K562 (cell line): ENCODE measurements around the gene CACTIN. TPM values are rescaled to one million over a fixed set of nuclear protein-coding genes. Genes with fewer than 3 reads are reported as not detected.

ENCODE experiments used
- ARID3A ChIP-seq: IDR thresholded peaks from 2 replicates; pipeline ENCODE4 v1.6.1; 2012; ENCODE audit warnings: low read depth, low read length, improper control_type of control experiment, borderline replicate concordance
- ASH1L ChIP-seq: fragments of 450-650 bp; IDR thresholded peaks from 2 replicates; pipeline ENCODE4 v1.6.1; 2018; ENCODE audit warnings: borderline replicate concordance, mild to moderate bottlenecking, low read depth; ENCODE audit not compliant: partially characterized antibody
- CBFA2T2 ChIP-seq: fragments of 450-650 bp; conservative IDR thresholded peaks from 2 replicates; pipeline ENCODE4 v1.6.1; 2017; ENCODE audit warnings: mild to moderate bottlenecking
- CBX5 ChIP-seq: IDR thresholded peaks from 2 replicates; pipeline ENCODE4 v1.6.1; 2014; ENCODE audit warnings: low read depth, borderline replicate concordance
- CHD4 ChIP-seq: fragments of 200-600 bp; sonication (generic); IDR thresholded peaks from 3 replicates; pipeline ENCODE4 v1.6.1; 2012; ENCODE audit warnings: low read depth, mild to moderate bottlenecking, mixed read lengths, low read length, inconsistent platforms; ENCODE audit not compliant: insufficient read depth, insufficient replicate concordance, poor library complexity, severe bottlenecking
- CREM ChIP-seq: IDR thresholded peaks from 2 replicates; pipeline ENCODE4 v1.6.1; 2014; ENCODE audit warnings: antibody characterized with exemption, low read depth
- HDAC3 ChIP-seq: fragments of 450-650 bp; IDR thresholded peaks from 2 replicates; pipeline ENCODE4 v1.6.1; 2018; ENCODE audit warnings: borderline replicate concordance, mild to moderate bottlenecking, moderate library complexity; ENCODE audit not compliant: partially characterized antibody
- IFI16 ChIP-seq: fragments of 250-450 bp; sonication (Bioruptor Pico); IDR thresholded peaks from 2 replicates; pipeline ENCODE4 v2.1.2; 2022; ENCODE audit warnings: mild to moderate bottlenecking, inconsistent platforms
- KAT2B ChIP-seq: IDR thresholded peaks from one replicate; pipeline ENCODE4 v1.6.1; 2012; ENCODE audit warnings: low read depth, mild to moderate bottlenecking, control low read depth, inconsistent platforms, low read length, moderate library complexity
- LEF1 ChIP-seq: fragments of 450-650 bp; IDR thresholded peaks from 2 replicates; pipeline ENCODE4 v1.6.1; 2016; ENCODE audit warnings: mild to moderate bottlenecking
- MECOM ChIP-seq: fragments of 250-450 bp; sonication (Bioruptor Pico); IDR thresholded peaks from 2 replicates; pipeline ENCODE4 v1.8.0; 2022; ENCODE audit warnings: inconsistent platforms
- SLC30A9 ChIP-seq: fragments of 250-450 bp; sonication (Bioruptor Pico); IDR thresholded peaks from 2 replicates; pipeline ENCODE4 v1.8.0; 2022; ENCODE audit warnings: mild to moderate bottlenecking, moderate library complexity
- SMAD2 ChIP-seq: fragments of 150-350 bp; IDR thresholded peaks from 2 replicates; pipeline ENCODE4 v1.6.1; 2014; ENCODE audit warnings: low read depth, mild to moderate bottlenecking, low read length
- SMARCA4 ChIP-seq: fragments of 450-650 bp; IDR thresholded peaks from 2 replicates; pipeline ENCODE4 v1.6.1; 2016
- ZC3H4 ChIP-seq: sonication (generic); formaldehyde crosslinking; IDR thresholded peaks from 2 replicates; pipeline ENCODE4 v1.9.0; 2021; ENCODE audit warnings: missing genetic modification reagents, borderline replicate concordance
- ZKSCAN8 ChIP-seq: fragments of 200-800 bp; sonication (Bioruptor generic); IDR thresholded peaks from 2 replicates; pipeline ENCODE4 v1.6.1; 2016; ENCODE audit warnings: missing genetic modification characterization, missing compliant biosample characterization
- ZNF224 ChIP-seq: sonication (generic); formaldehyde crosslinking; IDR thresholded peaks from 2 replicates; pipeline ENCODE4 v1.8.0; 2022; ENCODE audit warnings: mild to moderate bottlenecking, missing genetic modification reagents
- ZNF561 ChIP-seq: fragments of 450-650 bp; formaldehyde crosslinking; conservative IDR thresholded peaks from 2 replicates; pipeline ENCODE4 v1.4.0; 2020; ENCODE audit warnings: mild to moderate bottlenecking, moderate library complexity
- polyA plus RNA-seq, 8 experiments: library from polyadenylated mRNA; depleted of rRNA in 4 of 8; stranded (reverse) in 5 of 8; unstranded in 3 of 8; fragments of >200 nt; fragmentation: Nextera tagmentation in 2 of 8; fragmentation: Illumina TruSeq in 1 of 8; extraction: Ambion mirVana in 2 of 8; extraction: Trizol in 1 of 8; gene quantifications; 2 replicates each; pipeline versions ENCODE4 v1.2.1 to v1.2.3, GENCODE V29; 2011 to 2014; ENCODE audit warnings: inconsistent platforms in 1 of 8, missing spikeins in 1 of 8
- total RNA-seq, 7 experiments: library from RNA; depleted of rRNA in 6 of 7; stranded (reverse); fragments of >200 nt in 6 of 7; fragmentation: Illumina TruSeq in 2 of 7; extraction: Trizol in 2 of 7; gene quantifications; 2 replicates each; pipeline versions ENCODE4 v1.2.1 to v1.2.3, GENCODE V29; 2011 to 2021; ENCODE audit warnings: low replicate concordance in 1 of 7
- TF ChIP-seq, protein P1 (sequence below): fragments of 450-650 bp; formaldehyde crosslinking; IDR thresholded peaks from 2 replicates; pipeline ENCODE4 v1.4.0; 2020; ENCODE audit warnings: mild to moderate bottlenecking, moderate library complexity
- TF ChIP-seq, protein P2 (sequence below): fragments of 450-650 bp; IDR thresholded peaks from 2 replicates; pipeline ENCODE4 v1.6.1; 2014; ENCODE audit warnings: low read depth, mild to moderate bottlenecking, moderate library complexity, borderline replicate concordance
- TF ChIP-seq, protein P3 (sequence below): fragments of 450-650 bp; IDR thresholded peaks from 2 replicates; pipeline ENCODE4 v1.6.1; 2016; ENCODE audit warnings: low read depth, mild to moderate bottlenecking, moderate library complexity
- TF ChIP-seq, protein P4 (sequence below): fragments of 250-450 bp; sonication (Bioruptor Pico); IDR thresholded peaks from 2 replicates; pipeline ENCODE4 v1.5.0; 2021

Gene CACTIN
- total and polyA plus RNA-seq, 9 of the 15 experiments (the other 6 are each of a cell fraction or from before 2014, with no cell fraction given), result 0.15 to 49.2 (median 15.0) TPM

GRCh38 chr19:3612901-3613741 lies 13.5 kb downstream of the CACTIN start (continued):
- TF ChIP-seq, protein P1, sequence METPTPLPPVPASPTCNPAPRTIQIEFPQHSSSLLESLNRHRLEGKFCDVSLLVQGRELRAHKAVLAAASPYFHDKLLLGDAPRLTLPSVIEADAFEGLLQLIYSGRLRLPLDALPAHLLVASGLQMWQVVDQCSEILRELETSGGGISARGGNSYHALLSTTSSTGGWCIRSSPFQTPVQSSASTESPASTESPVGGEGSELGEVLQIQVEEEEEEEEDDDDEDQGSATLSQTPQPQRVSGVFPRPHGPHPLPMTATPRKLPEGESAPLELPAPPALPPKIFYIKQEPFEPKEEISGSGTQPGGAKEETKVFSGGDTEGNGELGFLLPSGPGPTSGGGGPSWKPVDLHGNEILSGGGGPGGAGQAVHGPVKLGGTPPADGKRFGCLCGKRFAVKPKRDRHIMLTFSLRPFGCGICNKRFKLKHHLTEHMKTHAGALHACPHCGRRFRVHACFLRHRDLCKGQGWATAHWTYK (CRISPR knock-in tag), result peak; percentile 68; the same call in 1 of the 2 replicates
- TF ChIP-seq, protein P2, sequence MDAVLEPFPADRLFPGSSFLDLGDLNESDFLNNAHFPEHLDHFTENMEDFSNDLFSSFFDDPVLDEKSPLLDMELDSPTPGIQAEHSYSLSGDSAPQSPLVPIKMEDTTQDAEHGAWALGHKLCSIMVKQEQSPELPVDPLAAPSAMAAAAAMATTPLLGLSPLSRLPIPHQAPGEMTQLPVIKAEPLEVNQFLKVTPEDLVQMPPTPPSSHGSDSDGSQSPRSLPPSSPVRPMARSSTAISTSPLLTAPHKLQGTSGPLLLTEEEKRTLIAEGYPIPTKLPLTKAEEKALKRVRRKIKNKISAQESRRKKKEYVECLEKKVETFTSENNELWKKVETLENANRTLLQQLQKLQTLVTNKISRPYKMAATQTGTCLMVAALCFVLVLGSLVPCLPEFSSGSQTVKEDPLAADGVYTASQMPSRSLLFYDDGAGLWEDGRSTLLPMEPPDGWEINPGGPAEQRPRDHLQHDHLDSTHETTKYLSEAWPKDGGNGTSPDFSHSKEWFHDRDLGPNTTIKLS, result peak; percentile 42; the same call in 1 of the 2 replicates
- TF ChIP-seq KAT2B (no peak), LEF1 (peak; percentile 51; the same call in 1 of the 2 replicates), ASH1L (no peak), SMAD2 (no peak), ARID3A (no peak), ZKSCAN8 (no peak), SMARCA4 (no peak), CBFA2T2 (no peak), HDAC3 (no peak), IFI16 (CRISPR knock-in tag) (no peak), CHD4 (no peak), MECOM (CRISPR knock-in tag) (peak; percentile 66), CBX5 (no peak), SLC30A9 (no peak), ZNF224 (CRISPR knock-in tag) (no peak), ZC3H4 (no peak), CREM (peak; percentile 44; the same call in 1 of the 2 replicates), ZNF561 (CRISPR knock-in tag) (no peak)
- TF ChIP-seq, protein P3, sequence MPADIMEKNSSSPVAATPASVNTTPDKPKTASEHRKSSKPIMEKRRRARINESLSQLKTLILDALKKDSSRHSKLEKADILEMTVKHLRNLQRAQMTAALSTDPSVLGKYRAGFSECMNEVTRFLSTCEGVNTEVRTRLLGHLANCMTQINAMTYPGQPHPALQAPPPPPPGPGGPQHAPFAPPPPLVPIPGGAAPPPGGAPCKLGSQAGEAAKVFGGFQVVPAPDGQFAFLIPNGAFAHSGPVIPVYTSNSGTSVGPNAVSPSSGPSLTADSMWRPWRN, result peak; percentile 87
- TF ChIP-seq, protein P4, sequence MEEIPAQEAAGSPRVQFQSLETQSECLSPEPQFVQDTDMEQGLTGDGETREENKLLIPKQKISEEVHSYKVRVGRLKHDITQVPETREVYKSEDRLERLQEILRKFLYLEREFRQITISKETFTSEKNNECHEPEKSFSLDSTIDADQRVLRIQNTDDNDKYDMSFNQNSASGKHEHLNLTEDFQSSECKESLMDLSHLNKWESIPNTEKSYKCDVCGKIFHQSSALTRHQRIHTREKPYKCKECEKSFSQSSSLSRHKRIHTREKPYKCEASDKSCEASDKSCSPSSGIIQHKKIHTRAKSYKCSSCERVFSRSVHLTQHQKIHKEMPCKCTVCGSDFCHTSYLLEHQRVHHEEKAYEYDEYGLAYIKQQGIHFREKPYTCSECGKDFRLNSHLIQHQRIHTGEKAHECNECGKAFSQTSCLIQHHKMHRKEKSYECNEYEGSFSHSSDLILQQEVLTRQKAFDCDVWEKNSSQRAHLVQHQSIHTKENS (CRISPR knock-in tag), result no peak
